HG02884 (cell line): Measurements from ENCODE around the gene CHMP6.

Experiments
- ATAC-seq: cut with Tn5 transposase; IDR thresholded peaks from one replicate; pipeline ENCODE4 v1.9.1; 2021; ENCODE audit warnings: mild to moderate bottlenecking, moderate library complexity; ENCODE audit not compliant: unreplicated experiment

Gene CHMP6

DNA sequence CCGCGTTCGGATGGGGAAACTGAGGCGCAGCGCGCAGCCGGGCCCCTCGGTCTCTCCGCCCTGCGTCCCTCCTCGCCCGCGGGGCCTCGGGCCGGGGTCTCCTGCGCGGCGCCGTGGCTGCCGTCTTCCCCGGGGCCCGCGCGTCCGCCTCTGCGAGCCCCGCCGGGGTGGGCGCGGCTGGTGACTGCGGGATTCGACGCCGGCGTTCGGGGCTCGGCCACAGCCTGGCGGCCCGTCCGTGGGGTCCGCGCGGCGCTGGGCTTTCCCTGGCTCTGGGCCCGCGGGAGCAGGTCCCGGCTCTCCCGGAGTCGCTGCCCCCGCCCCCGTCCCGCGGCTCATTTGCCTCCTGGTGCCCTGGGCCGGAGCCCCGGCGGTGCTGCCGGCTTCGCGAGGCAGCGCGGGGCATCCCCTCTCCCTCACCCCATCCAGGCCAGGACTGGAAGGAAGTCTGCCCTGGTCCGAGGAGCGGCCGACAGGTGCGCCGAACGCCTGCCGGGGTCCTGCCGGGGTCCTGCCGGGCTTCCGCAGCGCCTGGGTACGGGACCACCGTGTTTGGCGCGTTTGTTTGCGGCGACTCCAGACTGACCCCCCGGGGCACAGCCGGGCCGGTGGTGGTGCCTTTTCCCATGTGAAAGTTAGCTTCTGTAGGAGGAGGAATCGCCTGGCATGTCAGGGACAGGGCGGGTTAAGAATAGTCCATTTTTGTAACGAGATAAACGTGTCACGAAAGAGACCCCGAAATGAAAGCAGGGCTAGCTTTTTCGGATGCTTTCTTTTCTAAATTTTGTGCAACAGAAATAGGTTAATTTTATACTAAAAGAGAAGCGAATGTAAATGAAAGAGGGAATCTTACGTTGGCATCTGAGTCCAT is 671 bp downstream of the CHMP6 start:
- no peak for ATAC-seq

DNA sequence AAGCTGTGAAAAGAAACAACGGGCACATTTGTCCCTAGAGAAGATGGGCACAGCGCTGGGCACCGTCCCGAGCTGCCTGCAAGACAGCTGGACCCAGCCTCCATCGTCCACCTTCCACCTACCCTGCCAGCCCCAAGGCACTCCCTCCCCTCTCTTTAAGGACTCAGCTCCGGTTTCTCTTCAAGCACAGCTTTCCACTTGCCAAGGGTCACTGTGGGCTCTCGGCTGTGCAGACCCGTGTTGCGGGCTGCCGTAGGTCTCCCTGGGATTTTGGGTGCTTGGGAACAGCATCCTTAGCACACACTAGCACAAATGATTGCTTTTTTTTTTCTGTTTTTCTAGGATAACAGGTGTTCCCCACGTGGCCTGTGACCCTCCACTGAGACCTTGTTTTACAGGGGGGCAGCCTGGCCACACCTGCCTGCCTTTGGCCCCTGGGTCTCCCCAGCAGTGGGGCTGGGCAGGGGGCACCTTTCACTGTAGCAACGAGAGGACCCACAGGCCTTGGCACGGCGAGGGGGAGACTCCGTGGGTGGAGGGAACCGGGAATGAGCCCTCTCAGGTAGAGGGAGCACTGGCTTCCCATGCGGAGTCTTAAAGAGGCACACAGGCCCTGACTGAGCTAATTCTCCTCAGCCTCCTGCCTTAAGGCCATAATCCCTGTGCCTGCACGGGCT is 1.4 kb downstream of the CHMP6 start:
- no peak for ATAC-seq

DNA sequence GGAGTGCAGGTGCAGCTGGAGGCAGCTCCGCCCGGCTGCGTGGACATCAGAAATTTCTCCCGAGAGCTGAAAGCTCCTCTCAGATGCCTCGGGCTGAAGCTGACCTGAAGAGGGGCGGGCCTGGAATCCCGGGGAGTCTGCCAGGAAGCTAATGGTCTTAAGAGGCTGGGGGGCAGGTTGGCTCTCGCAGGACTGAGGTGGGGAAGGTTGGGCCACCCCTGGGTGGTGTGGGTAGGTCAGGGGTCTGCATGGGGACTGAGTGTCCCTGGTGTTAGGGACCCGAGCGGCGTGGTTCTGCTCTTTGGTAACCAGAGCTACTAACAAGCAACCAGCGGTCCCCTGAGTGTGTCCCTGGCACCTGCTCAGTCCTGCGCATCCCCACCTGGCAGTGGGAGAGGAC is 3.5 kb downstream of the CHMP6 start:
- no peak for ATAC-seq

DNA sequence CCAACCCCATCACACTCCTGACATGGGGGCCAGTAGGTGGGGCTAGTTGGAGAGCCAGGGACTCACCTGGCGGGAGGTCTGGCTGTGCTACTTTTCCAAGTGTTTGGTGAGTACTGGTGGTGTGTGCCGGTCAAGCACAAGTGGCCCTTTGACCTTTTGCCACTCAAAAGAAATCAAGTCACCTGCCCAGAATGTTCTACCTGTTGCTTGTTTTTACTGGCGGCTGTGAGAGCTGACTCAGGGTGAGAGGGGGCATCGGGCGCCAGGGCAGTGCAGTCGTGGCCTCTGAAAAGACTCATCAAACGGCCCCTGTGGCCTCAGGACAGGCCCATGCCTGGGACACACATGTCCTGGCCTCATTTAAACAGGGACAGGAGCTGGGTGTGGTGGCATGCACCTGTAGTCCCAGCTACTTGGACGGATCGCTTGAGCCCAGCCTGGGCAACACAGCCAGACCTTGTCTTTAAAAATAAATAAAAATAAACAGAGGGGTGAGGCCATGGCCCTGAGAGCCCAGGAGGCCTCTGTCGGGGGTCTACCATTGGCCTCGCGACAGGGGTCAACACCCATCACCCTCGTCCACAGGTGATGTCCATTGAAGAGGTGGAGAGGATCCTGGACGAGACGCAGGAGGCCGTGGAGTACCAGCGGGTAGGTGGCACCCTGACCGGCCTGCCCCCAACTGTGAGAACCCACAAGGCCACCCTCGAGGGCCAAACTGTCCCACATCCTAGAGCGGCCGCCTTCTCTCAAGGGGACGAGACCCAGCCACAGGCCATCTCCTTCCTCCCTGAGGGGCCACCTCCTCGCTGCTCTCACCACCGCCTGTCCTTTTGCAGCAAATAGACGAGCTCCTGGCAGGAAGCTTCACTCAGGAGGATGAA is 5.0 kb downstream of the CHMP6 start:
- no peak for ATAC-seq

DNA sequence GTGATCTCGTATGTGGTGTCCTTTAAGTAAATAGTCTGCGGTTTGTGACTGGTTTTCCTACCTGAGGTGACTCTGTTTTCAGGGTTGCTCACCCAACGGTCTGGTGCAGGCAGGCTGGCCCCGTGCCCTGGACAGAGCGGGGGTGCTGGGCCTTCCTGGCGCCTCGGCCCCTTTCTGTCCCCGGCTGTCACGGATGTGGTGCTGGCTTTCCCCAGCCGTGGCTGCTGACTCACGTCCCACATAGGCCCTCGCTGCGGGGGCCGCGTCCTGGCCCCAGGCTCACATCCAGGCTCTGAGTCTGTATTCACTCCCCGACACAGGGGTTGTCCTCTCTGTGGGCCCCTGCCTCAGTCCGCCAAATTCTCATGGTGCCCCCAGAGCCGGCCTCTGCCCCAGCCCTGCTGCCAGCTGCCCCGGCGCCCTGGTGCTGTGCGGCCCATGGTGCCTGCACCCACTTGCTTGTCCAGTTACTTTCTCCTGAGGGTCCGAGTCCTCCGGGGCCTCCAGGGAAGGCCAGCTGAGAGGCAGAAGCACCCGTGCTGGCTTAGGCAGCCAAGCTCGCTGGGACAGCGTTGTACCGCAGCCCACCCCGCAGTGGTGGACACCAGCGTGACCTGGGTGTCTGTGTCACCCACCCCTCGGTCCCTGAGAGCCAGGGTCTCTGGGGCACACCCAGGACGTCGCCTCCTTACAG is 5.9 kb downstream of the CHMP6 start:
- no peak for ATAC-seq

DNA sequence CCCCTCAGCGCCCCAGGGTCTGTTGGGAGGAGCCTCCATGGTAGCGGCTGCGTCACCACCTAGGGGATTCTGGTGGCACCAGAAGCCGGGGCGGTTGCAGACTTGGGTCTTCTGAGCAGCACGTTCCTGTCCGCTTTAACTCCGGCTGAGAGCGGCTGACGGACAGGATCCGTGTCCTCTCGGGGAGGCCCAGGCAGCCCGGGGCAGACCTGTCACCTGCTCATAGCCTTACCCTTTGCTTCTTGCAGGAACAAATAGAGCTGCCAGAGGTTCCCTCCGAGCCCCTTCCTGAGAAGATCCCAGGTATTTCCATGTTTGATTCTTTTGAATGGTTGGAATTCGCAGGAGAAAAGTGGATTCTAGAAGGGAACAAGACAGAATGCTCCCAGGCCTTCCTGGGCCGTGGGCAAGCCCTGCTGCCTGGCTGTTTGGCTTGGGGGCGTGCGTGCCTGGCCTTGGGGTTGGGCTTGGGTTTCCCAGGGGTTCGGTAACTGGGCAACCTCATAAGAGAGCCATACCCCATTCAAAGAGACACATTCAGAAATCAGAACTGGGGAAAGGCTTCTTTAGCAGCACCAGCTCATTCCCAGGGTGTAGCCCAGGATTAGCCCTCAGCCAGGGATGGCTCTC is 6.6 kb downstream of the CHMP6 start:
- ATAC-seq, result no peak

DNA sequence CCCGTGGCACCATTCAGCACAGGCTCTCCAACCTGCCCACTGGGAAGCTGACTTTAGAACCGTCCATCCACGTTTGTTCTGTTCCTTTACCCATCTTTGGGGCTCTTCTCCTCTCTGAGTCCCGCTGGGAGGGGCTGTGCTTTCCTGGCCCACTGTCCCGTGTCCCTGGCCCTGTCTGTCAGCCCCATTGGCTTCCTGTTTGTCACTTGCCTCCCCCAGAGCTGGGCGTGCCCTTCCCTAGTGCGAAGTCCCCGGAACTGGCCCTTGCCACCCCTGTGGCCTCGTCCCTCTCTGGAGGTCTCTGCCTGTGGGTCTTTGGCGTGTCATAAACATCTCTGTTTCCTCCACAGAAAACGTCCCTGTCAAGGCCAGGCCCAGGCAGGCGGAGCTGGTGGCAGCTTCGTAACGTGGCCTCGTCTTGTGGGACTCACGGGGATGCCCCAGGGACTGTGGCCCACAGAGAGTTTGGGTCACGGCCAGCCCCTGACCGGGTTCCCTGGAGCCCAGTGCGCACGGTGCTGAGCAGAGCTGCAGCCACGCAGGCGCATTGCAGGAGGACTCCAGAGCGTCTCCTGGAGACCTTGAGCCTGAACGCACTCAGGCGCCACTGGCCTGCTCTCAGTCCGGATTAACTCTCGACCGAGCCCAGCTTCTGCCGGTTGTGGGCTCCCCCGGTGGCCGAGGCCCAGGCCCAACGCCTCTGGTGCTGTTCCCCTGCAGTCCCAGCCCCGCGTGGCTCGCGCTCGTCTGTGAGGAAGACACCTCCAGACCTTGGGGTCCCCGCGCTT is 7.3 kb downstream of the CHMP6 start:
- ATAC-seq, result no peak

DNA sequence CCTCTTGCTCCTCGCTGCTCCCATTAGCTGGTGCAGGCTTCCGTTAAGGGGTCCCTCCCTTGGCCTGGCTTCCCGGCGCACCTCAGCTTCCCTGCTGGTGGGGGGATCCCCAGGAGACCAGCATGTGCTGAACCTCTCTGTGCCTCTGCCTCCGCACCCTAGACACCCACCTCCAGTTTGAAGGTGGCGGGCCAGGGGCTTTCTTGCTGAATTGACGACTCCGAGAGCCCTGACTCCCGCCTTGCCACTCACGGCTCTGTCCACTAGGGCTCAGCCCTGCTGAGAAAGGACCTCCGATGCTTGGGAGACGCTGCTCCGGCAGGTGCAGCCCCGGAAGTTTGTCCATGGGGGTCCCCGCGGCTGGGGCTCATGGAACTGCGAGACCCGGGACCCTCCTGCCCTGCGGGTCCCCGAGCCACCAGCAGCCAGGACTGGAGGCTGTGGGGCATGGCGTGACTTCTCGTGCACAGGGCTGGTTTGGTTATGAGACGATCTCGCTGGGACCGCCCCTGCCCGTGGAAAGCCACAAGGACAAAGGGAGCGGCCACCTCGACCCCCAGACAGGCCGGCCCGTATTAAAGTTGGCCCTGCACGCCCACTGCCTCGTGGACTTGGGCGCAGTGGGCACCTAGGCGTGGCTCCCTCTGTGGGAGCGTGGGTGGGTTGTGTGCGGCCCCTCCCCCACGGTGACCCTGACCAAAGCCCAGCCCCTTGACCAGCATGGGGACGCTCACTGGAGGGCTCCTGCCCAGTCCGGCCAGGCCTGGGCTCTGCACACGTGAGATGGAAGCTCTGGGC is 8.1 kb downstream of the CHMP6 start:
- ATAC-seq, result no peak

DNA sequence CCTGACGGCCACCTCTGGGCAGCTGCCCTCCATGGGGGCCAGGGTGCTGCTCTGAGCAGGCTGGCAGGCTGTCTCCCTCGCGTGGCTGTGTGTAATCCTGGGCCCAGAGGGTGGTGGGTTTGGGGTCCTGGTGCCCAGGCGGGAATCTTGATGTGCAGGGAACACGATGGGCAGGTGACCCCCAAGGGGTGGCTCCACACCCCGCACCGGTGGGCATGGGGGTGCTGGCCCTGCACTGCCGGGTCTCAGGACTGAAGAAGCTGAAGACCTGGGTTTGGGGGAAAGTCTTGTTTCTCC is 8.6 kb downstream of the CHMP6 start:
- no peak for ATAC-seq

DNA sequence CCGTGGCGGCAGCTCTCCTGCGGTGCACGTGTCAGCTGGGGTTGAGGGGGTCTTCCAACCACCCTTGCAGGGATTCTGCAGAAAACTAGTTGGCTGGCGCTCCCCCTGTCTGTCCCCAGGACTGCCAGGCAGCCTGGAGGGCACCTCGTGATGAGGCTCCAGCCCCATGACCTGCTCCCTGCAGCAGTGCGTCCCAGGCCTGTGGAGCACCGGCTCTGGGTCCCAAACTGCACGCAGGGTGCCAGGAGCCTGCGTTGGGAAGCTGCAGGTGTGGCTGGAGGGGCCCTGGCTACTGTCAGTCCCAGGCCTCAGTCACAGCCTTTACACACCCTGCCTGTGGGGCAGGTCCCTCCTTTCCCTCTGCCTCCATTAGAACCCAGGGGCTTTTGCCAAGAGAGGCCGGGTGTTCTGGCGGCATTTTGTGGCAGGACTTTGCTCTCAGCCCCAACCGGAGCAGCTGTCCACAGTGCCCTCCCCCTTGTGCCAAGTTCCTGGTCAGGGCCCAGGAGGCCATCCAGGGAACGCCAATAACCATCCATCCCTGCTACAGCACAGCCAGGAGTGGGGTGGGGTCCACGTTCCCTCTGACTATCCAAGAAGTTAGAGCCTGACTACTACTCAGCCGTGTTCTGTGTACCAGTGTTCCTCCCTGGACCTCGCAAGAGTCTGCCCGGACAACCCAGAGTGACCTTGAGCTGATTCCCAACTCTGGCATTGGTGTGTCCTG is 9.2 kb downstream of the CHMP6 start:
- no peak for ATAC-seq

DNA sequence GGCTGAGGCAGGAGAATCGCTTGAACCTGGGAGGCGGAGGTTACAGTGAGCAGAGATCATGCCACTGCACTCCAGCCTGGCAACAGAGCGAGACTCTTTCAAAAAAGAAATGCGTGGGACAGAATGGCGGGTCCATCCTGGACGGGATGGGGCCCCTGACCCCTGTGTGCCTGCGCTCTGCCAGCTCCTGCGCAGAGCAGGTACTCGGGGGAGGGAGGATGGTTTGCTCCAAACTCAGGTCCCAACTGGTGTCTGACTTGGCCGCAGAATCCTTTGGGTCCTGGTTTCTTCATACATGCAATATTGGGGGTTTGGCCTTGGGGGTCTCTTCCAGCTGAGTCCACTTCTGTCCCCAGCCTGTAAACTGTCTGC is 10.4 kb downstream of the CHMP6 start:
- no peak for ATAC-seq

DNA sequence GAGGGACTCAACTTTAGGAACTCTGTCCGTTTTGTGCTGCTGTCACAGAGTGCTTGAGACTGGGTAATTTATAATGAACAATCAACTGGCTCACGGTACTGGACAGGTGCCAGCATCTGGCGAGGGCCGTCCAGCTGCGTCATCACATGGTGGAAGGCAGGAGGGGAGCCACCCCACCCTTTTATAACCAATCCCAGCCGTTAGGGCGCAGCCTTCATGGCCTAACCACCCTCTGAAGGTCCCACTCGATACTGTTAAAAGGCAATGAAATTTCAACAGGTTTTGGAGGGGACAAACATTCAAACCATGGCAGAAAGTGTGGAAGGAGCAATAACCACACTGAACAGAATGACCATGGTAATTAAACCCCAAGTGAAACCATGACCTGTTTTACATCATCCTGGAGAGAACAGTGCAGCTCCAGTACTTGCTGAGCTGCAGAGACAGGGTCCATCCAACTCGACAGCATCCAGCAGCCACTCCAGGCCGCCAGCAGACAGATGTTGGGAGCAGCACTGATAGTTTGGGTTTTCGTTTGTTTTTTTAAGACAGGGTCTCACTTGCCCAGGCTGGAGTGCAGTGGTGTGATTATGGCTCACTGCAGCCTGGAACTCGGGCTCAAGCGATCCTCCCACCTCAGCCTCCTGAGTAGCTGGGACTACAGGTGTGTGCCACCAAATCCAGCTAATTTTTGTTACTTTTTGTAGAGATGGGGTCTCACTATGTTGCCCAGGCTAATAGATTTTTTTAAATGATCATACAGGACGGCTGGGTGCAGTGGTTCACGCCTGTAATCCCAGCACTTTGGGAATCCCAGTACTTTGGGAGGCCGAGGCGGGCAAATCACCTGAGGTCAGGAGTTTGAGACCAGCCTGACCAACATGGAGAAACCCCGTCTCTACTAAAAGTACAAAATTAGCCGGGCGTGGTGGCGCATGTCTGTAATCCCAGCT is 11.0 kb downstream of the CHMP6 start:
- ATAC-seq, result no peak

DNA sequence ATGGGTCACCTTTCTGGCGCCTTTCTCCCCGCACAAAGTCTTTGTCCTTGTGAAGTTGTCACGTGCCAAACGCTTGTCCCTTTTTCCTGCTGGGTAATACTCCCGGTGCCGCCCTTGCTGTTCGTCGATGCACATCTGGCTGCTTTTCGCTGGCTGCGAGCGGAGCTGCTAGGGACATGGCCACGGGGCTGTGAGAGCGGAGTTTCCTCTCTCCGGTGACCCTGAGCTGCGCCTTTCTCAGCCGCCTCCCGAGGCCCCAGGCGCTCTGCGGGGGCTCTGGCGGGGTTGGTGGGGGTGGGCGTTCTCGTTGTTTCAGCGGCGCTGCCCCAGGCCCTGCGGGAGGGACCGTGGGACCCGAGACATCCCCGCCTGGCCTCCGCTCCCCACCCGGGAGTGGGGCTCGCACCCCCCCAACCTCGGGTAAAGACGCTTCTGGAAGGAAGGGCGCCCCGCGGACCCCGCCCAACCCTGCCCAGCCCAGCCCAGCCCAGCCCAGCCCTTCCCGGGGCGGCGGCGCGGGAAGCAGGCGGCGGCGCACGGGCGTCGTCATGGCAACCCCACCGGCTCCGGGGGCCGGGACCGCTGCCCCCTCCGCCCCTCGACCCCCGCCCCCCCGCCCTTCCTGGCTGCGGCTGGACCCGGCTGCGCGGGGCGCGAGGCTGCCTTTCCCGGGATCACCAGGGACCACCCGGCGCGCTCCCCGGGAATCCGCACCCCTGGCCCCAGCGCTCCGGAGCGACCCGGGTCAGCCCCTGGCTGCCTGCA is 12.3 kb downstream of the CHMP6 start:
- ATAC-seq, result no peak

DNA sequence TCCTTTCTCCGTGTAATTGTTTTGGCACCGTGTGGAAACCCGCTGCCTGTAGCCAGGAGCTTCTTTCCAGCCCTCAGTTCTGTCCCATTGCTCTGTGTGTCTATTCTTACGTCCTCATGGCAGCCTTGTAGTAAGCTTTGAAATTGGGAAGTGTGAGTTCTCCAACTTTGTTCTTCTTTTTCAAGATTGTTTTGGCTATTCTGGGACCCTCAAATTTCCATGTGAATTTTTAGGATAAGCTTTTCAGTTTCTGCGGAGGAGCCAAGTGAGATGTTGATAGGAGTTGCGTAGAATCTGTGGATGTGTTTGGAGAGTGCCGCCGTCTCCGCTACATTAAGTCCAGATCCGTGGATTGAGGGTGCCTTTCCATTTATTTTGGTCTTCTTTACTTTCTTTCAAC is 15.2 kb downstream of the CHMP6 start:
- no peak for ATAC-seq

DNA sequence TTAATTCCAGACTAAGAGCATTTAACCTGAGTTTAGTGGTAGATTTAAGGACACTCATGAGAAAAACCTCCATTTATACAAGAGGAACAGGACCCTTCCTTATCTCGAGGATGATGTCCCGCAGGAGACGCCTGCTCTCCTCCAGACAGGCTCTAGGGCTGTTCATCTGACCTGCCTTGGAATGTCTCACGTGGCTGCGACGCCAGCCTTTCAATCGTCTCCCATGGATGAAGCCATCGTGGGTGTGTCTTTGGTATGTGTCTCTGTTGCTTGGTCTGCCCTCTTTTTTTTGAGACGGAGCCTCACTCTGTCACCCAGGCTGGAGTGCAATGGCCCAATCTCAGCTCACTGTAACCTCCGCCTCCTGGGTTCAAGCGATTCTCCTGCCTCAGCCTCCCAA is 16.5 kb downstream of the CHMP6 start:
- no peak for ATAC-seq

DNA sequence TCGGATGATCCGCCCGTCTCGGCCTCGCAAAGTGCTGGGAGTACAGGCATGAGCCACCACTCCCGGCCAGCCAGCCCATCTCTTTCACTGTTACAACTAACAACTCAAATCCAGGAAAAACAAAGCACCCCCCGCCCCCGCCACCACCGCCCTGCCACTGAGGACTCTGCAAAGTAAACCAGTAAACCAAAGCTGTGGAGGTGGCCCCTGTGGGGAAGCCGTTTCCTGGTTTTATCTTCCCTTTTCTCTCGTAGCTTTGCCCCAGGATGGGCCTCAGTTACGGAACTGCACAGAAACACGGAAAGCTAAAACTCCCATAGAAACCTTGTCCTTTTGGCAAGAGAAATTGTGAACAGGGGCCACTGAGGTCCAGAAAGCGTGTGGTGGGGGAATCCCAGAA is 17.5 kb downstream of the CHMP6 start:
- no peak for ATAC-seq

DNA sequence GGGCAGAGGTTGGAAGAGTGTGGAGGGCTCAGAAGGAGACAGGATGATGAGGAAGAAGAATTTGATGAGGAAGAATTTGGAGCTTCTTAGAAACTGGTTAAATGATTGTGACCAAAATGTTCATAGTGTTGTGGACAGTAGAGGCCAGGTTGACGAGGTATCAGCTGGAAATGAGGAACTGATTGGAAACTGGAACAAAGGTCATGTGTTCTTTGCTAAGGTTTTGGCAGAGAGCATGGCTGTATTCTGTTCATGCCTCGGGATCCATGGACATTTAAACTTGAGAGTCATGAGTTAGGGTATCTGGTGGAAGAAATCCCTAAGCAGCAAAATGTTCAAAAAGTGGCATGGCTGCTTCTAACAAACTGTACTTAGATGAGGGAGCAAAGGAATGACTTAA is 19.3 kb downstream of the CHMP6 start:
- ATAC-seq, result no peak
